K562 (cell line): Measurements from ENCODE around the gene CAPRIN1. TPM values are rescaled to one million over a fixed set of nuclear protein-coding genes. Genes with fewer than 3 reads are reported as not detected.
A peak's percentile ranks its signal among the peaks of the same experiment; 100 is the strongest.

Source experiments
- BDP1 ChIP-seq: IDR thresholded peaks from 3 replicates; pipeline ENCODE4 v1.6.1; 2011; ENCODE audit not compliant: insufficient read length, insufficient read depth
- CSDE1 ChIP-seq, 2 experiments: fragments of 450-650 bp; IDR thresholded peaks; 2 replicates each; pipeline ENCODE4 v1.6.1; 2016; ENCODE audit warnings: mild to moderate bottlenecking in 1 of 2
- ETV5 ChIP-seq: sonication (generic); formaldehyde crosslinking; IDR thresholded peaks from 2 replicates; pipeline ENCODE4 v1.4.0; 2020; ENCODE audit warnings: low read depth, mild to moderate bottlenecking, missing genetic modification reagents
- EZH2 ChIP-seq: IDR thresholded peaks from 2 replicates; pipeline ENCODE4 v1.6.1; 2012; ENCODE audit warnings: low read depth, mild to moderate bottlenecking, inconsistent platforms, low read length, borderline replicate concordance
- GATA2 ChIP-seq: sonication (generic); formaldehyde crosslinking; IDR thresholded peaks from 2 replicates; pipeline ENCODE4 v1.4.0; 2020; ENCODE audit warnings: mild to moderate bottlenecking, missing genetic modification reagents
- HDAC6 ChIP-seq: IDR thresholded peaks from 2 replicates; pipeline ENCODE4 v1.6.1; 2012; ENCODE audit warnings: low read depth, mild to moderate bottlenecking, control low read depth, inconsistent platforms, low read length, moderate library complexity
- LCOR ChIP-seq: sonication (generic); formaldehyde crosslinking; IDR thresholded peaks from 2 replicates; pipeline ENCODE4 v1.8.0; 2022; ENCODE audit warnings: mild to moderate bottlenecking, missing genetic modification reagents
- MLX ChIP-seq, 2 experiments: fragments of 450-650 bp in 1 of 2; sonication (generic) in 1 of 2; formaldehyde crosslinking; conservative IDR thresholded peaks; 2 replicates each; pipeline versions ENCODE4 v1.4.0 to v1.8.1; 2020 to 2022; ENCODE audit warnings: mild to moderate bottlenecking in 1 of 2, missing genetic modification reagents in 1 of 2
- RAD21 ChIP-seq, 2 experiments: fragments of 250-450 bp in 1 of 2; fragments of 450-650 bp in 1 of 2; sonication (Bioruptor Pico) in 1 of 2; formaldehyde crosslinking in 1 of 2; IDR thresholded peaks in 1 of 2; conservative IDR thresholded peaks in 1 of 2; 2 replicates each; pipeline versions ENCODE4 v1.4.0 to v1.8.0; 2020 to 2022; ENCODE audit warnings: mild to moderate bottlenecking in 2 of 2, moderate library complexity in 1 of 2
- RB1 ChIP-seq: fragments of 450-650 bp; IDR thresholded peaks from 2 replicates; pipeline ENCODE4 v1.6.1; 2017; ENCODE audit warnings: low read depth, mild to moderate bottlenecking
- SMARCA4 ChIP-seq: fragments of 450-650 bp; IDR thresholded peaks from 2 replicates; pipeline ENCODE4 v1.6.1; 2016
- SPI1 ChIP-seq: IDR thresholded peaks from 2 replicates; pipeline ENCODE4 v1.6.1; 2011; ENCODE audit warnings: low read depth, low read length, control low read depth, borderline replicate concordance
- TAF9B ChIP-seq: fragments of 450-650 bp; IDR thresholded peaks from 2 replicates; pipeline ENCODE4 v1.6.1; 2018; ENCODE audit warnings: mild to moderate bottlenecking; ENCODE audit not compliant: partially characterized antibody
- TCF7 ChIP-seq: sonication (generic); IDR thresholded peaks from 2 replicates; pipeline ENCODE4 v1.6.1; 2016; ENCODE audit warnings: antibody characterized with exemption, borderline replicate concordance
- TRIM28 ChIP-seq: fragments of 450-650 bp; IDR thresholded peaks from 2 replicates; pipeline ENCODE4 v1.6.1; 2017
- ZNF444 ChIP-seq: fragments of 250-450 bp; sonication (Bioruptor Pico); IDR thresholded peaks from 2 replicates; pipeline ENCODE4 v1.4.0; 2020; ENCODE audit warnings: mild to moderate bottlenecking, moderate library complexity
- polyA plus RNA-seq, 8 experiments: library from polyadenylated mRNA; depleted of rRNA in 4 of 8; stranded (reverse) in 5 of 8; unstranded in 3 of 8; fragments of >200 nt; fragmentation: Nextera tagmentation in 2 of 8; fragmentation: Illumina TruSeq in 1 of 8; extraction: Ambion mirVana in 2 of 8; extraction: Trizol in 1 of 8; gene quantifications; 2 replicates each; pipeline versions ENCODE4 v1.2.1 to v1.2.3, GENCODE V29; 2011 to 2014; ENCODE audit warnings: inconsistent platforms in 1 of 8, missing spikeins in 1 of 8
- total RNA-seq, 7 experiments: library from RNA; depleted of rRNA in 6 of 7; stranded (reverse); fragments of >200 nt in 6 of 7; fragmentation: Illumina TruSeq in 2 of 7; extraction: Trizol in 2 of 7; gene quantifications; 2 replicates each; pipeline versions ENCODE4 v1.2.1 to v1.2.3, GENCODE V29; 2011 to 2021; ENCODE audit warnings: low replicate concordance in 1 of 7
- TF ChIP-seq, protein P1 (sequence below): fragments of 200-600 bp; sonication (generic); IDR thresholded peaks from one replicate; pipeline ENCODE4 v1.6.1; 2012; ENCODE audit warnings: mild to moderate bottlenecking, low read depth, low read length, inconsistent platforms

The CAPRIN1 gene
- total and polyA plus RNA-seq, 9 of the 15 experiments (the other 6 are each of a cell fraction or from before 2014, with no cell fraction given) = 49.6 to 271 (median 244) TPM

DNA sequence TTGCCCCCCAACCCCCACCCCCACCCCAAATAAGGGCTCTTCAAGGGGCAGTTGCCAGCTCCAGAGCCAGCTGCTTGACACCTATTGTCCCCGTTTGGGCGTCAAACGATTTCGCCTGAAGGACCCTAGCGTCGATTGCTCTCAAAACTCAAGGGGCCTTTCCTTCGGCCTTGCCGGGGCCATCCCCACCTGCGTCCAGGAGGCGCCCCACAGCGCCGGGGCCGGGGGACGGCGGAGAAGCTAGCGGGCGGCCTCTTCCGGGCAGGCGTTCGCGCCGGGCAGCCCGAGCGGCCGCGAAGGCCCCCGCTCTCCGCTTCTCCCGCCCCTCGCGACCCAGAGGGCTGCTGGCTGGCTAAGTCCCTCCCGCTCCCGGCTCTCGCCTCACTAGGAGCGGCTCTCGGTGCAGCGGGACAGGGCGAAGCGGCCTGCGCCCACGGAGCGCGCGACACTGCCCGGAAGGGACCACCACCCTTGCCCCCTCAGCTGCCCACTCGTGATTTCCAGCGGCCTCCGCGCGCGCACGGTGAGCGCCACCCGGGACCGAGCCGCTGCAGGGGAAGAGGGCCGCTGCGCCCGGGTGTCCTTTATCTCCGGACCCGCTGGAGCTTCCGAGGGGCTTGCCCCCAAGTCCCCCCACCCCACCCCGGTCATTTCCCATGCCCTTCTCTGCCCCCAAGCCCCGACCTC, at the start of gene CAPRIN1 (continued):
- 0 out of 2 replicates have a peak, but pooled peaks have one; percentile 15 for TF ChIP-seq ETV5 (CRISPR knock-in tag)
- TF ChIP-seq MLX (CRISPR knock-in tag; conservative IDR thresholded peaks at IDR 0.05) = no peak
- no peak for TF ChIP-seq TRIM28
- TF ChIP-seq TCF7 = no peak
- TF ChIP-seq TAF9B = peak; percentile 3
- TF ChIP-seq SPI1 = no peak
- peak; percentile 91; the same call in 1 of the 2 replicates for TF ChIP-seq RB1
- no peak for TF ChIP-seq GATA2 (CRISPR knock-in tag)
- TF ChIP-seq, protein P1, sequence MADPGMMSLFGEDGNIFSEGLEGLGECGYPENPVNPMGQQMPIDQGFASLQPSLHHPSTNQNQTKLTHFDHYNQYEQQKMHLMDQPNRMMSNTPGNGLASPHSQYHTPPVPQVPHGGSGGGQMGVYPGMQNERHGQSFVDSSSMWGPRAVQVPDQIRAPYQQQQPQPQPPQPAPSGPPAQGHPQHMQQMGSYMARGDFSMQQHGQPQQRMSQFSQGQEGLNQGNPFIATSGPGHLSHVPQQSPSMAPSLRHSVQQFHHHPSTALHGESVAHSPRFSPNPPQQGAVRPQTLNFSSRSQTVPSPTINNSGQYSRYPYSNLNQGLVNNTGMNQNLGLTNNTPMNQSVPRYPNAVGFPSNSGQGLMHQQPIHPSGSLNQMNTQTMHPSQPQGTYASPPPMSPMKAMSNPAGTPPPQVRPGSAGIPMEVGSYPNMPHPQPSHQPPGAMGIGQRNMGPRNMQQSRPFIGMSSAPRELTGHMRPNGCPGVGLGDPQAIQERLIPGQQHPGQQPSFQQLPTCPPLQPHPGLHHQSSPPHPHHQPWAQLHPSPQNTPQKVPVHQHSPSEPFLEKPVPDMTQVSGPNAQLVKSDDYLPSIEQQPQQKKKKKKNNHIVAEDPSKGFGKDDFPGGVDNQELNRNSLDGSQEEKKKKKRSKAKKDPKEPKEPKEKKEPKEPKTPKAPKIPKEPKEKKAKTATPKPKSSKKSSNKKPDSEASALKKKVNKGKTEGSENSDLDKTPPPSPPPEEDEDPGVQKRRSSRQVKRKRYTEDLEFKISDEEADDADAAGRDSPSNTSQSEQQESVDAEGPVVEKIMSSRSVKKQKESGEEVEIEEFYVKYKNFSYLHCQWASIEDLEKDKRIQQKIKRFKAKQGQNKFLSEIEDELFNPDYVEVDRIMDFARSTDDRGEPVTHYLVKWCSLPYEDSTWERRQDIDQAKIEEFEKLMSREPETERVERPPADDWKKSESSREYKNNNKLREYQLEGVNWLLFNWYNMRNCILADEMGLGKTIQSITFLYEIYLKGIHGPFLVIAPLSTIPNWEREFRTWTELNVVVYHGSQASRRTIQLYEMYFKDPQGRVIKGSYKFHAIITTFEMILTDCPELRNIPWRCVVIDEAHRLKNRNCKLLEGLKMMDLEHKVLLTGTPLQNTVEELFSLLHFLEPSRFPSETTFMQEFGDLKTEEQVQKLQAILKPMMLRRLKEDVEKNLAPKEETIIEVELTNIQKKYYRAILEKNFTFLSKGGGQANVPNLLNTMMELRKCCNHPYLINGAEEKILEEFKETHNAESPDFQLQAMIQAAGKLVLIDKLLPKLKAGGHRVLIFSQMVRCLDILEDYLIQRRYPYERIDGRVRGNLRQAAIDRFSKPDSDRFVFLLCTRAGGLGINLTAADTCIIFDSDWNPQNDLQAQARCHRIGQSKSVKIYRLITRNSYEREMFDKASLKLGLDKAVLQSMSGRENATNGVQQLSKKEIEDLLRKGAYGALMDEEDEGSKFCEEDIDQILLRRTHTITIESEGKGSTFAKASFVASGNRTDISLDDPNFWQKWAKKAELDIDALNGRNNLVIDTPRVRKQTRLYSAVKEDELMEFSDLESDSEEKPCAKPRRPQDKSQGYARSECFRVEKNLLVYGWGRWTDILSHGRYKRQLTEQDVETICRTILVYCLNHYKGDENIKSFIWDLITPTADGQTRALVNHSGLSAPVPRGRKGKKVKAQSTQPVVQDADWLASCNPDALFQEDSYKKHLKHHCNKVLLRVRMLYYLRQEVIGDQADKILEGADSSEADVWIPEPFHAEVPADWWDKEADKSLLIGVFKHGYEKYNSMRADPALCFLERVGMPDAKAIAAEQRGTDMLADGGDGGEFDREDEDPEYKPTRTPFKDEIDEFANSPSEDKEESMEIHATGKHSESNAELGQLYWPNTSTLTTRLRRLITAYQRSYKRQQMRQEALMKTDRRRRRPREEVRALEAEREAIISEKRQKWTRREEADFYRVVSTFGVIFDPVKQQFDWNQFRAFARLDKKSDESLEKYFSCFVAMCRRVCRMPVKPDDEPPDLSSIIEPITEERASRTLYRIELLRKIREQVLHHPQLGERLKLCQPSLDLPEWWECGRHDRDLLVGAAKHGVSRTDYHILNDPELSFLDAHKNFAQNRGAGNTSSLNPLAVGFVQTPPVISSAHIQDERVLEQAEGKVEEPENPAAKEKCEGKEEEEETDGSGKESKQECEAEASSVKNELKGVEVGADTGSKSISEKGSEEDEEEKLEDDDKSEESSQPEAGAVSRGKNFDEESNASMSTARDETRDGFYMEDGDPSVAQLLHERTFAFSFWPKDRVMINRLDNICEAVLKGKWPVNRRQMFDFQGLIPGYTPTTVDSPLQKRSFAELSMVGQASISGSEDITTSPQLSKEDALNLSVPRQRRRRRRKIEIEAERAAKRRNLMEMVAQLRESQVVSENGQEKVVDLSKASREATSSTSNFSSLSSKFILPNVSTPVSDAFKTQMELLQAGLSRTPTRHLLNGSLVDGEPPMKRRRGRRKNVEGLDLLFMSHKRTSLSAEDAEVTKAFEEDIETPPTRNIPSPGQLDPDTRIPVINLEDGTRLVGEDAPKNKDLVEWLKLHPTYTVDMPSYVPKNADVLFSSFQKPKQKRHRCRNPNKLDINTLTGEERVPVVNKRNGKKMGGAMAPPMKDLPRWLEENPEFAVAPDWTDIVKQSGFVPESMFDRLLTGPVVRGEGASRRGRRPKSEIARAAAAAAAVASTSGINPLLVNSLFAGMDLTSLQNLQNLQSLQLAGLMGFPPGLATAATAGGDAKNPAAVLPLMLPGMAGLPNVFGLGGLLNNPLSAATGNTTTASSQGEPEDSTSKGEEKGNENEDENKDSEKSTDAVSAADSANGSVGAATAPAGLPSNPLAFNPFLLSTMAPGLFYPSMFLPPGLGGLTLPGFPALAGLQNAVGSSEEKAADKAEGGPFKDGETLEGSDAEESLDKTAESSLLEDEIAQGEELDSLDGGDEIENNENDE = no peak
- no peak for TF ChIP-seq LCOR (CRISPR knock-in tag)
- no peak for TF ChIP-seq EZH2
- no peak for TF ChIP-seq CSDE1 (IDR thresholded peaks at IDR 0.05)
- no peak for TF ChIP-seq SMARCA4
- TF ChIP-seq BDP1 = no peak
- 0 out of 2 replicates have a peak, but pooled peaks have one; percentile 56 for TF ChIP-seq HDAC6
- TF ChIP-seq RAD21 (CRISPR knock-in tag; conservative IDR thresholded peaks at IDR 0.05 in 1 of 2, IDR thresholded peaks at IDR 0.05 in 1 of 2) = 0 out of 4 replicates have a peak, but pooled peaks of 1 of the 2 experiments have one; percentile 22
- no peak for TF ChIP-seq ZNF444
